Inferior parietal cortex (tissue), 1 donor: ENCODE data around the gene TLE5.
"Not testable (repeated sequence)": the region's sequence is repeated elsewhere in the genome, so short reads cannot be mapped to it uniquely, and the experiment has no call there.

Source experiments
- DNase-seq: peaks from one replicate; pipeline ENCODE4 v3.0.0-alpha.2; 2016; ENCODE audit errors: extremely low spot score

The TLE5 gene

GRCh38 chr19:3096267-3096901 is 34.1 kb upstream of the TLE5 start:
- DNase-seq: no peak

- no peak for DNase-seq
Measured at GRCh38 chr19:3095441-3096191, 33.3 kb upstream of the TLE5 start.

GRCh38 chr19:3094601-3095440 is 32.5 kb upstream of the TLE5 start:
- no peak for DNase-seq

GRCh38 chr19:3089299-3089855 is 27.1 kb upstream of the TLE5 start:
- DNase-seq: not testable (repeated sequence)

GRCh38 chr19:3087769-3088168 is 25.5 kb upstream of the TLE5 start:
- DNase-seq: no peak

- DNase-seq: no peak
Measured at GRCh38 chr19:3084943-3085342, 22.6 kb upstream of the TLE5 start.

GRCh38 chr19:3083964-3084363 is 21.7 kb upstream of the TLE5 start:
- no peak for DNase-seq

- no peak for DNase-seq
Measured at GRCh38 chr19:3082331-3082730, 20.0 kb upstream of the TLE5 start.

- no peak for DNase-seq
Measured at GRCh38 chr19:3080286-3080685, 18.0 kb upstream of the TLE5 start.

GRCh38 chr19:3079578-3079977 is 17.3 kb upstream of the TLE5 start:
- DNase-seq: no peak

GRCh38 chr19:3075605-3076431 is 13.5 kb upstream of the TLE5 start:
- DNase-seq: peak; percentile 52

- no peak for DNase-seq
Measured at GRCh38 chr19:3073931-3074595, 11.8 kb upstream of the TLE5 start.

- DNase-seq: no peak
Measured at GRCh38 chr19:3073159-3073563, 10.9 kb upstream of the TLE5 start.

GRCh38 chr19:3071768-3072167 is 9.5 kb upstream of the TLE5 start:
- no peak for DNase-seq

GRCh38 chr19:3068071-3068470 is 5.8 kb upstream of the TLE5 start:
- no peak for DNase-seq

GRCh38 chr19:3067563-3067962 is 5.3 kb upstream of the TLE5 start:
- no peak for DNase-seq

- no peak for DNase-seq
Measured at GRCh38 chr19:3066482-3067049, 4.3 kb upstream of the TLE5 start.

GRCh38 chr19:3065675-3066357 is 3.5 kb upstream of the TLE5 start:
- no peak for DNase-seq

GRCh38 chr19:3064011-3064330 is 1.7 kb upstream of the TLE5 start:
- DNase-seq: no peak
